Smooth muscle cell of the brain vasculature (primary cell): ENCODE results near the gene RAD21L1.

Experiments
- DNase-seq: peaks from one replicate; pipeline ENCODE4 v3.0.0-alpha.2; 2012; ENCODE audit warnings: low read depth, low spot score

The RAD21L1 gene

DNA sequence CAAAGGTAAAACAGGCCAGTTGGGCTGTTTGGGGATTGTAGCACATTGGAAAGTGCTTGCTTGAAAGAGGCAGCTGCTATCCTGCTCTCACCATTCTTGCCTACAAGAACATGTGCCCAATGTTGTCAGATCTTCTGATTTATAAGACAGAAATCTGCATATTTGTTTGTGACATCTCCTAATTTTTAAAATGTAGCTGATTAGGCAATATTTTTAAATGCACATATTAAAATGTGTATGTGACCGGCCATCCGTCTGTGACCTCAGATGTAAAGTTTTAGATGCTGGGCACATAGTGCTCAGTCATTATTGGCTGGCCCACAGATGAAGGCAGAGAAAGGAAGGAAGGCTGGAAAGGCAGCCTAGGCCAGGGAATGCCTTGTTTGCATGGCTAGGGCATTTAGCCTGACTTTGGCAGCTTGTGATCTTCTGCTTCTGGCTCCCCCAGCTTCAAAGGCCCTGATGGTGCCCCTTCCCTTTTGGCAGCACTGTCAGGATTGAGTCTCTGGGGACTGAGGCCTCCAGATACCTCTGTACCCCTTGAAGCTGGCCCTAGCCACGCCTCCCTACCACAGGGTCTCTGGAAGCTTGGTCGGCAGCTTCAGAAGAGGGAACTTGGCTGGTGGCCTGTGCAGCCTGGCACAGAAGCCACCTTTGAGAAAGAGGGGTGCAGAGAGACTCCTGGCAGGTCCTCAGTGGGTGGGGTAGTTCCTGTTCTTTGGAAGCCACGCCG, 46.7 kb downstream of the RAD21L1 start:
- DNase-seq = no peak

DNA sequence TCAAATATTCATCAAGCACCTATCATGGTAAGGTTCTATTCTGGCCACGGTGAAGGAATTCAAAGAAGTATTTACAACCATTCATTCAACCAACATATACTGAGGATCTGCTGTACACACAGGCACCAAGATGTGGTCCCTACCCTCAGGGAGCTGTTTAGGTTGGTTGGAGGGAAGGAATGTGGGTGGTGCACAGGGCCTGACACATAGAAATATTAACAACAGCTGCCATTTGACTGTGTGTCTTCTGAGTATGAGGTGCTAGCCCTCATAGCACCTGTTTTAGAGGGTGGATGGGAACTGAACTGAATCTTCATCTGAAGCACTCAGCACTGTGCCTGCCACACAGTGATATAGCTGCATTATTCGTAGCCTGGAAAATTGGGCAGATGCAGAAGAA, 47.5 kb downstream of the RAD21L1 start:
- no peak for DNase-seq

DNA sequence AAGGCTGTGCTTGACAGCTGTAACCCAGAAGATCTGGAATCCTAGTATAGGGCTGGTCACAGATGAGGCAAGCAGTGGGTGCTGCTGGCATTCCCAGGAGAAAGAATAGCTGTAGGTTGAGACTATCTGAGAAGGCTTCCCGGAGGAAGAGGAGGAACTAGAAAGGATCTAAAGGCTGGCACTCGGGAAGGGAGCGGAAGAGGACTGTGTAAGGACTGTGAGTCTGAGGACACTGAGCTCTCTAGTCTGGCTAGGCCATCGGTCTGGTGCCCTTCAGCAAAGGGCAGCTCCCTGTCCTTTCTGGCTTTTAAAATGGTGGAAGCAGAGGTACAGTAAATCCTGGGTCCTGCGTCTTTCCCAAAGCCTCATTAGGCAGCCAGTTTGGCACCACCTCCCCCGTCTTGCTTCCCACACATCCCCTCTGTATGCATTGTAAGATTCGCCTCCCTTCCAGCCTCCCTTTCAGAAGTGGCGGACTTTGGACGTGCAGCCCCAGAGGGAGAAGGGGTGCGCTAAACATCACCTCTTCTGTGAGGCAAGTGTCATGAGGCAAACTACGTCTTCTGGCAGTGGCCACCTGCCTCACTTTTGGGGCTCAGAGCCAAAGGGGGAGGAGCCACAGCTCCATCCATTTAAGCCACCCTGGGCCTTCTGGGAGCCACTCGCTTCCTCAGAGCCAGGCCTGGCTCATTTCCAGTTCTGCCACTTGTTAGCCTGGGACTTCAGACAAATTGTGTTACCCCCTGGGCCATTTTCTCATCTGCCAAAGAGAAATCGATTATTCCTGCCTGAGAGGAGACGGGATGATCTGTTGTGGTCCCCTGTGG, 48.9 kb downstream of the RAD21L1 start:
- no peak for DNase-seq

DNA sequence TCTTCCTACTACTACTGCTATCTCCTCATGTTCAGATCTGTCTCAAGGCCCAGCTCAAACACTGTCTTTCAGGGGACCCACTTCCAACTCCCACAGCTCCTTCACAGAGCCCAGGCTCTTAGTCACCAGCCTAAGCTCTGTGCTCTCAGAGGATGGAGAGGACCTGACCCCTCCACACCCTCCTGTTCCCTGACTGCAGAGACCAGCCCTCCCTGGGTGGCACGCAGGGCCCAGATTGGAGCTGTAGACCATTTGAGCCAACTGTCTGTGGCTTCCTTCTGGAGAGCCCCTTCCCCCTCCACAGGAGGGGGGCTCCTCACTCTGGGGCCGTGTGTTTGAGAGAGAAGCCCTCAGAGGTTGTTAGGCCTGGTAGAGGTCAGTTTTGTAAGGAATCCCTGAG, 50.1 kb downstream of the RAD21L1 start:
- DNase-seq = no peak

DNA sequence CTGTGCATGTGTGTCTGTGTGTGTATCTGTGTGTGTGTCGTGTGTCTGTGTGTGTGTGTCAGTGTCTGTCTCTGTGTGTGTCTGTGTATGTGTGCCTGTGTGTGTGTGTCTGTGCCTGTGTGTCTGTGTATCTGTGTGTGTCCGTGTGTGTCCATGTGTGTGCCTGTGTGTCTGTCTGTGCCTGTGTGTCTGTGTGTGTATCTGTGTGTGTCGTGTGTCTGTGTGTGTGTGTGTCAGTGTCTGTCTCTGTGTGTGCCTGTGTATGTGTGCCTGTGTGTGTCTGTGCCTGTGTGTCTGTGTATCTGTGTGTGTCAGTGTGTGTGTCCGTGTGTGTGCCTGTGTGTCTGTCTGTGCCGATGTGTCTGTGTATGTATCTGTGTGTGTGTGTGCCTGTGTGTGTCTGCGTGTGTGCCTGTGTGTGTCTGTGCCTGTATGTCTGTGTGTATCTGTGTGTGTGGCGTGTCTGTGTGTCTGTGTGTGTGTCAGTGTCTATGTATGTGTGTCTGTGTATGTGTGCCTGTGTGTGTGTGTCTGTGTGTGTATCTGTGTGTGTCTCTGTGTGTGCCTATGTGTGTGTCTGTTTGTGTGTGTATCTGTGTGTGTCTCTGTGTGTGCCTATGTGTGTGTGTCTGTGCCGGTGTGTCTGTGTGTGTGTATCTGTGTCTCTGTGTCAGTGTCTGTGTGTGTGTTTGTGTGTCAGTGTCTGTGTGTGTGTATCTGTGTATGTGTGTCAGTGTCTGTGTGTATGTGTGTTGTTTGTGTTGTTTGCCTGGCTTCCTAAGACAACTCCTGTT, 51.9 kb downstream of the RAD21L1 start:
- no peak for DNase-seq

DNA sequence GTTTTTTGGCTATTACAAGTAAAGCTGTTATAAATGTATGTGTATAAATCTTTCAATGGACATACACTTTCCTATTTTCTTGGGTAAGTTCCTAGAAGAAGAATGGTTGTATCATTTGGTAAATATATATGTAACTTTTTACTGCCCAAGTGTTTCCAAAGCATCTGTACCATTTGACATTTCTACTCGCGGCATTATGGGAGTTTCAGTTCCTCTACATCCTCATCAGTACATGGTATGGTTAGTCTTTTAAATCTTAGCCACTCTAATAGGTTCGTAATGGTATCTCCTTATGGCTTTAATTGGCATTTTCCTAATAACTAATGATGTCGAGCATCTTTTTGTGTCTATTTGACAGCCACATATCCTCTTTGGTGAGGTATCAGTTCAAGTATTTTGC, 53.1 kb downstream of the RAD21L1 start:
- DNase-seq = no peak

DNA sequence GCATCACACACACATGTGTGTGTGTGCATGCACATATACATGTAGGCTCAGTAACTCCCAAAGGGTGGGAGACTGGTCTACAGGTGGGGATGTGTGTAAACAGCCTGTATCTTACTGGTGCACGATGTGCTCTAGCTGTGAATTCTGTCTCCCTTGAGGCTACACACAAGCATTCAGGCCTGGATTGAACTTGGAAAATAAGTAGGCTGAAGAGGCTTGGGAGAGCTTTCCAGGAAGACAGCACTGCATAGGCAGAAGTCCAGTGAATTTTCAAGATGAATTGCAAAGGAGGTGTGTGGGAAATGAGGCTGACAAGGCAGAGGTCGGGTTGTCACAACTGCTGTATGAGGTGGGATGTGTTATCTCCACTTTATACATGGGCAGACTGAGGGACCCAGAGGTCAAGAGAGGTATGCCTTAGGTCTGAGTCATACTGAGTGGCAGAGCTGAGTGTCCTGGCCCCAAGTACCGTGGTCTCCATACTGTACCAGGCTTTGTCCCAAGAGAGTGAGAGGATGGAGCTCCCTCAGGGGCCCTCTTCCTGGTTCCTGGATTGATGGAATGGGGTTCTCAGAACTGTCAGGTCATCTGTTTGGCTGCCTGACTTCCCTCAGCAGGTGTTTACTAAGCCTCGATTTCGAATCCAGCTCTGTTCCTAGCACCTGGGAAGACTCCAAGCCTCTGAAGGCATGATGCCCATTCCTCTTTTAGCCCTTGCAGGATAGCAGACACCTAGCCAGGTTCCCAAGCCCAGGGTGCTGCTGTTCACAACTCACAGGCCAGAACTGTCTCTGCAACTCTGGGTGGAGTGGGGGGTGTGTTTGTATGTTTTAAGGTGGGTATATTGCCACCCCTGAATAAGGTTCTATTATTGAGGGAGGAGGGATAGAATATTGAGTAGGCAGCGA, 54.6 kb downstream of the RAD21L1 start:
- no peak for DNase-seq

DNA sequence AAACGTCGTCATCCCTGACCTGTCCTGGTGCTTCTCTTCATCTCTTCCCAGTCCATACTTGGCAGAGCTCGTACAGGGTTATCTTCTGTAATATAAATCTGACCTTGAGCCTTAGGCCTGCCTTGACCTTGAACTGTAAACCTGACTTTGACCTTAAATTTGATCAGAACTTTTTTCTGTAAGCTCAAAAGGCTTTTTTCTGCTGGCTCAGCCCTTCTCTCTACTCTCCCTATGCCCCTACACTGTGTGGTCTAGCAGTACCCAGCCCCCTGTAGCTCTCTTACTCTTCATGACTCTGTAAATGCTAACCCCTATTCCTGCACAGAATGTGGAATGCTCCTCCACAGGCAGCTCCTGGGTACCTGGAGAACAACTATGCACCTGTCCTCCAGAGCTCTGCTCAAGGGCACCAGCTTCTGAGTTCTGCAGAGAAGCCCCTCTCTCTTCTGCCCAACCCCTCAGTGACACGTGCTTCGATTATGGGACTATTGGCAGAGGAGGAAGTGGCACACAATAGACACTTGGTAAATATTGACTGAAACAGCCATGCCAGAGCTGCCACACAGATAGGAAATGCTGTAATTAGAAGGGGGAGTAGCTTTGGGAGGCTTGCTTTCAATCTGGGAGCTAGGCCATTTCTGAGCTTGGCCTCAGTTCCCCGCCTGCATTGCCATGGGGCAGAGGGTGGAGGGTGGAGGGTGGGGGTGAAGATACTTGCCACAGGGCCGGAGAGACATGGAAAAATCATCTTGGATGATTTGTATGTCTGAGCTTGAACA, 55.6 kb downstream of the RAD21L1 start:
- DNase-seq = no peak

DNA sequence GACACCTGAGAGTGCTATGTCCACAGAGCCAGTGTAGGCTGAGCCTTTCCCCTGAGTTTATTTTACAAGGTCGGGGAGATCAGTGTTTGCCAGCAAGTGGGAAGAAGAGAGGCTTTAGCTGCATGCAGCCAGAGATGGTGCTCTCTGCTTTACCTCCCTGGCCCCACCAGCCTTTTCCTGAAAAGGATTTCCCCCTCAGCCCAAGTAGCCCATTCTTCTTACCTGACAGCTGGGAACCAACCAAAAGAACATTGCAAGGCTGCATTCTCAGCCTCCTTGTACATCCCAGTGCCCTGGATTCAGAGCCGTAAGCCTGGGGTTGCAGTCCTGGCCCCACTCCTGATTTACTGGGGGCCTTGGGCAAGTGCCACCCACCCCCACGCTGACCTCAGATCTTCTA, 57.1 kb downstream of the RAD21L1 start:
- DNase-seq = no peak

DNA sequence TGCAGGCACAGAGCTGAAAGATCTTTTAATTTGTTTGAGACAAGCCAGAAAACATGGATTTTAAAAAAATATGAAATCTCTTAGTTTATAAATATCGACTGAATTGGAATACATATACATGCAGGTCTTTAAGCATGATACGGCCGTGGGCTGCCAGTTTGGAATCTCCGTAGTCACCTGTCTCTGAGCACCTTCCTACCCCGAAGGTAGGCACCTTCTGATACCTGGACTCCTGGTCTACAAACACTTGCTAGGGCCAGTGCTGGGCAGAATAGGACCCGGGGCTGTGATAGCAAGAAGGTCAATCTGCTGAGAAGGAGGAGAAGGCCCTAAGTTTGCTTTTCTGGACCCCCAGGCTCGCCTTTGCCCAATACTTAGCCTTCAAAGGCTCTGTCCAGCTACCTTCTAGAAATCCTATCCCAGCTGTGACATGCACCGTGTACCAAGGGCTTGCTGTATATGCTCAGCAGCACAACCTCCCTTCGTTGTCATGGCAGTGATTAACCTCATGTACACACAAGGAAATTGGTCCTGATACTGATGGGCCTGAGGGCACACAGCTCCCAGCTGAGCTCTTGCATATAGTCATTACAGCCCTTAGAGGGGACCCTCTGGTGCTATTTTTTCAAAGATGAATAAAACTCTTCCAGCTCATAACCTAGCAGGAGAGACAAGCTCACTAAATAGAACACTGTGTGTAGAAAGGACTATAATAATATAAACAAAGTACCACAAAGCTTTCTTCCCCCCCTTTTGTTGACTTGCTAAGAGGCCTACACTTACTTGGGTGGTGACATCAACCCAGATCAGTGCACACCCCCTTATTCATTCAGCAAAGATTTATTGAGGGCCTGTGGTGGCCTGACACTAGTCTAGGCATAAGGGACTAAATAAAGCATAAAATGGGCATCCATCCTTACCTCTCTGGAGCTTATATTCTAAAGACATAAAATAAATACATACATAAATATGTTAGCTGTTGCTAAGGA, 58.0 kb downstream of the RAD21L1 start:
- no peak for DNase-seq

DNA sequence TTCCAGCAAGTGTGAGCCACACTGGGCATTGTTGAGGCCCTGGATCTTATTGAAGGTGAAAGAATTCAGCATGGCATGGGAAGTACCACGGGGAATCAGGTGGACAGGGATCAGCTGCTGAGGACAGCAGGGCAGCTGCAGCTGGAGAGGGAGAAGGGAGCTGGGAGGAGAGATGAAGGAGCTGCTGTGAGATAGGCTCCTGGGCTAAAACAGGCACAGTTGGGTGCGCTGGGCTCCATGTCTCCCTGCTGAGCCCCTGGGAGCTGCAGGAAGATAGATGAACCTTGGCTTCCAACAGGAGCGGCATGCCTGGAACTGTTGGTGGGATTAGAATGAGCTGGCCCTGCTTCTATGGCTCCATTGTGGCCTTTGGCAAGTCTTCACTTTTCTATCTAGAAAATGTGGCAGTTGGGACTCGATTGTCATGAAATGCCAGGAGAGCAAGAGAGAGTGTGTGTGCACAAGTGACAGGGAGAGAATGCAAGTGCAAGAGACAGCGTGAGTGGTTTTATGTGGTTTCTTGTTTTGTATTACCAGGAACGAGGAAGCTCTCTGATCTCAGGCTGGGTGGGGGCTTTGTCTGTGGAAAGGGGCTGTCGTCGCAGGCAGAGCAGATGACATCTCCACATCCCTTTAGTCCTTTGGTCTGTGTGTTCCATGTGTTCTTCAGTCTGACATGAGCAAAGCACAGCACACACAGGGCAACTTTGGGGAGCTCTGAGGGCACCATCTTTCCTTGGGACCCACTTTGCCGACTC, 60.6 kb downstream of the RAD21L1 start:
- DNase-seq = no peak

DNA sequence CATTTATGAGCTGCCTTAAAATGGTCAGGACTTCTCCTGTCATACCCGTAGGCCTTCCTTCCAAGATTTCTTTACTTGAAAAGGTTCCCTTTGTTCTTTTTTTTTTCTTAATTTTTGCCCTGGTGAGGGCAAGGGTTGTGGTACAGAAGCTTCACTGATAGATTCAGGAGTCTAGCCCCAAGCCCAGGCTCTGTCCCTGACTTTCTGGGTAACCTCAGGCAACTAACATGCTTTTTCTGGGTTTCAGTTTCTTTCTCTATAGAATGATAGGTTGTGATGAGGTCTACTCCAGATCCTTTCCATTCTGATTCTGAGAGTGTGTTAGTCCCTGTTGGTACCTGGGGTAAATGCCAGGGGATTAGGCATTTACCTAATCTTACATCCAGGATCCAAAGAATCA, 61.5 kb downstream of the RAD21L1 start:
- no peak for DNase-seq

DNA sequence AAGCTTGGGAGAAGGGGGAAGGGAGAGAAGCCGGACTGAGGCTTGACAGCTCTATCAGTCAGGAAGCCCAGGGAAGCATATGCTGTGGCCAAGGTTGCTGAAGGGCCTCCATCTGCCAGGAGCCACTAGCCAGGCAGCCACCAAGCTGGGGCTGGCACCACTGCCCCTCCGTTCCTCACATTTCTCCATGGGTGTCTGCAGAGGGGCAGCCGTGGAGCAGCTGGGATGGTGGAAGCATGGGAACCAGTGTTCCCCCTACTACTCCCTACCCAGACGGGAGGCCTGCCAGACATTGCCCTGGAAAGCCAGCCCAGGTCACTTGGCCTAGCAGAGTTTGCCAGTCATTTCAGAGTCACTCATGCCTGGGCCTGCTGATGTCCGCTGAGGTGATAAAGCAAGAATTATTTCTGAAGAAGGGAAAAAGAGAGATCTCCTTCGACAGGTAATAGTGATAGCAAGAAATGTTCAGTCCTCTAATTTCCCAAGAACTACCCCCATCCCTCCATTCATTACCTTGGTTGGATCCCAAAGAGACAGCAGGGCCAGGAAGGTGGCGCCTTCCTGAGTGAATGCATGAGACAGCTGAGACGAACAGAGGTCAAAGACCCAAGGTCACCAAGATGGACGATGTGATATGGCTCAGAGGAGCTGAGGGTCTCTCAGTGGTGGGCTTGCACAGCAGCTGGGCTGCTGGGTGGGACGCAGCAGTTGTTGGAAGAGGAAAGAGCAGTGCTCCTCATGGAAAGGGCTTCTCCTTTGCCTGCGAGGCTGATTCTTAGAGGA, 62.1 kb downstream of the RAD21L1 start:
- DNase-seq = no peak

DNA sequence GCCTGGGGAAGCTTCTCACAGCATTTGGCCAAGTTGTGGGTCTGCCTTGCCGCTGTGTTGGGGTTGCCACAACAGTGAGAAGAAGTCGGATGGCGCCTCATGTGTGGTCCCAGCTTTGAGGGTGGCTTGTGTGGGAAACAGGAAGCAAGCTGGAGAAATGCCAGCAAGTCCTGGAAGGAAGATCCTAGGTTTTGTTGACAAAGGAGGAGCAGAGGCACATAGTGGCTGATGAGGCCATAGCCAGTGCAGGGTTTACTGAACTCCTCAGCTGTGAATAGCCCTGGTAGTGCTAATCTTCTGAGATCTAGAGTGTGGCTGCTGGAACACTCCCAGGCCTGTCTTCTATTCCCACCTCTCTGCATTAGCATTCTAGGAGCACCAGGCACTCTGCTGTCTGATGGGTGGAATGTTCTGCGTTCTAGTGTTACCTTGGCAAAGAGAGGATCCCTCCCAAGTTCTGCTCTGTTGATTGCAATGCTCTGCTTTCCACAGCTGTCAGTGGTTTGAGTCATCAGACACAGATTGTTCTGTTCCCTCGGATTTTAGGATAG, 65.4 kb downstream of the RAD21L1 start:
- DNase-seq = no peak

DNA sequence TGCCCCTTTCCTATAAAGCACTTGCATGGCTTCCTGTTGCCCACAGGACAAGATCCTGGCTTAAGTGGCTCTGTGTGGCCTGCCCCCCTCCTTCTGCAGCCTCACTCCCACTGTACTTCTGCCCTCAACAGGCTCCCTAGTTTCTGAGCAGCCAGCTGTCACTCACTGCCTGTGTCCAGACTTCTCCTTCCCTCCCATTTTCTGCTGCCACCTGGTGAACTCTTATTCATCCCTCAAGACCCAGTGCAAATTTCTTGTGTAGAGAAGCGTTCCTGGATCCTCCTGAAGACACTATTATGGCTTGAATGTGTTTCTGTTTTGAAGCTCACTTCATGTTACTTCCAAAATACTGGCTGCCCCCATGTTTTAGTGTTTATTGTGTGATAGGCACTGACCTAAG, 66.8 kb downstream of the RAD21L1 start:
- DNase-seq = no peak

DNA sequence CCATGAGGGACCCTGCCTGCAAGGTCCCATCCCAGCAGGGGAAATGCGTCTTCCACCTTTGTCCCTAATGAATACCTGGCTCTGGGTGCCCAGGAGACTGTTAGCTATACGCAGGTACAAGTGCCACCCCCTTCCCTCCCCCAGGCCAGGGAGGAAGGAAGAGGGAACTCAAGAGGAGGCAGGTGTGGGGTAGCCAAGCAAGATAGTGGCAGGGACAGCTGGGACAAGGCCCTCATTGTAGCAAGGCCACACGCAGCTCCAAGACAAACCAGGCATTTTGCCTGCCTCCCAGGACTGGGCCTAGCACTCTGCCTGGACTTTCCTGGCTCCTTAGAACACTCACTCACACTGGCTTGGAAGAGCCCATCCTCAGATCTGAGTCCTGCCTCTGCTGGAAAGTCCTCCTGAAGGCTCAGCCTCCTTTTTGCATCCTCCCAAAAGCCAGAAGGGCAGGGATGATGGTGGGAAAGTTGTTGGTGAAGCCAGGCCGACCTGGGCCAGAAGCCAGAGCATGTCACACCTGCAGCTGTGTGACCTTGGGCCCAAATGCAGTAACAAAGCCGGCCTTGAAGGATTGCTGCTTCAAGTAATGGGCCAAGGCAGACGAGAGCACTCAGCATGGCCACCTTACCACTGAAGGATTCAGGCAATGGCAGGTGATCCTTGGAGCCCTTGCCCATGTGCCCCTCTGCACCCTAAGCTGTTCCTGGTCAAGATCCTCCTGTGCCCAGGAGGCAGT, 68.0 kb downstream of the RAD21L1 start:
- no peak for DNase-seq

DNA sequence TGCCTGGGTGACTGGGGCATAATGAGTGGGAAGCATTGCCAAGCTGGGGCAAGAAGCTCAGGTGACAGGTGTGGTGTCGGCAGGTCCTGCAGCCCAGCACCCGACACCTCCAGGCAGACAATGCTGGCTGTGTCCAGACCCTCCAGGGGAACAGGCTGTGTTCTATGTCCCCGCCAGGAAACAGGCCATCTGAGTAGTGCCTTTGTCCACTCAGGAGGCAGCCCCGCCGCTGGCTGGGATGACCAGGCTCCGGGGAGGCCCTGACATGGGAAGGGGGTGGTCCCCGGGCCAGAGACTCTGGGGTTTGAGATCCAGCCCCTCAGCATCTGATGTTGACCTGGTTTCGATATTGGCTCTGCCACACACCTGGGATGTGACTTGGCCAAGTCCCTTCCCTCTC, 68.7 kb downstream of the RAD21L1 start:
- no peak for DNase-seq
